Tibial nerve (tissue), 4 donors: ENCODE results near the gene NEDD4L. TPM values are rescaled to one million over a fixed set of nuclear protein-coding genes. Genes with fewer than 3 reads are reported as not detected.

Source experiments
- DNase-seq, 2 donors: peaks; one replicate each; pipeline ENCODE4 v3.0.0-alpha.2; 2019; ENCODE audit warnings: low spot score in 2 of 2
- H3K27ac ChIP-seq, 4 donors: fragments of 200-600 bp; sonication (generic) in 3 of 4; one replicate each; pipeline ENCODE4 v1.5.1; 2017 to 2019; ENCODE audit warnings: mild to moderate bottlenecking in 1 of 4
- H3K27me3 ChIP-seq, 2 donors: fragments of 200-600 bp; sonication (generic) in 1 of 2; one replicate each; pipeline versions ENCODE4 v1.5.1 to v1.6.0; 2017 to 2019
- H3K36me3 ChIP-seq, 3 donors: fragments of 200-600 bp; sonication (generic); one replicate each; pipeline ENCODE4 v1.5.1; 2018 to 2019
- H3K4me1 ChIP-seq, 4 donors: fragments of 200-600 bp; sonication (generic) in 3 of 4; one replicate each; pipeline ENCODE4 v1.5.1; 2017 to 2019
- H3K4me3 ChIP-seq, 4 donors: fragments of 200-600 bp; sonication (generic) in 3 of 4; one replicate each; pipeline ENCODE4 v1.5.1; 2017 to 2019; ENCODE audit warnings: mild to moderate bottlenecking in 1 of 4, moderate library complexity in 1 of 4
- H3K9me3 ChIP-seq, 4 donors: fragments of 200-600 bp; sonication (generic) in 3 of 4; one replicate each; pipeline ENCODE4 v1.5.1; 2017 to 2019
- CTCF ChIP-seq, 5 experiments: fragments of 200-600 bp in 3 of 5; fragments of 450-650 bp in 2 of 5; sonication (generic) in 3 of 5; IDR thresholded peaks; one replicate each; pipeline ENCODE4 v1.5.1; 2016 to 2019; ENCODE audit warnings: antibody characterized with exemption in 5 of 5, mild to moderate bottlenecking in 3 of 5, moderate library complexity in 2 of 5
- EP300 ChIP-seq, 2 donors: sonication (generic); formaldehyde crosslinking; IDR thresholded peaks; one replicate each; pipeline ENCODE4 v1.6.1; 2017; ENCODE audit warnings: antibody characterized with exemption in 2 of 2, mild to moderate bottlenecking in 1 of 2
- POLR2A ChIP-seq, 2 donors: fragments of 450-650 bp; IDR thresholded peaks; one replicate each; pipeline ENCODE4 v1.6.1; 2017; ENCODE audit warnings: antibody characterized with exemption in 2 of 2, mild to moderate bottlenecking in 2 of 2, moderate library complexity in 2 of 2
- WGBS, 2 donors: methylation state at CpG; one replicate each; pipeline ENCODE4 v1.1.5; 2018; 5-methylcytosine and 5-hydroxymethylcytosine counted together
- total RNA-seq, 4 donors: library from RNA; depleted of rRNA; stranded (reverse); fragments of >200 nt; gene quantifications; one replicate each; pipeline ENCODE4 v1.1.0, GENCODE V29; 2016

Gene NEDD4L
- total RNA-seq, 4 donors from 2014 or later: 15.3 to 59.9 (median 26.8) TPM

GRCh38 chr18:58208207-58208932, 164.3 kb downstream of the NEDD4L start:
- no peaks in the 10 kb centered on the region for H3K36me3 ChIP-seq
- DNase-seq: no peak
- no peaks in the 10 kb centered on the region for H3K27me3 ChIP-seq
- 46 to 55% methylated on average over 4 of the region's 4 CpGs for WGBS, 2 donors
- H3K4me3 ChIP-seq: no peak overlapping the region
- no peak overlapping the region for H3K27ac ChIP-seq
- TF ChIP-seq POLR2A (IDR thresholded peaks at IDR 0.05) (no peak), CTCF (IDR thresholded peaks at IDR 0.05) (no peak), EP300 (IDR thresholded peaks at IDR 0.05) (no peak)
- H3K9me3 ChIP-seq: no peaks in the 10 kb centered on the region
- H3K4me1 ChIP-seq: peaks cover 0 to 9% (median 0%) of the 10 kb centered on the region in 4 donors

GRCh38 chr18:58209326-58209725, 165.3 kb downstream of the NEDD4L start:
- WGBS, 2 donors: 70 to 74% methylated on average over 2 to 3 of the region's 3 CpGs
- Histone ChIP-seq H3K27me3 (no peaks in the 10 kb centered on the region), H3K9me3 (no peaks in the 10 kb centered on the region), H3K4me1 (peaks cover 0 to 18% (median 0%) of the 10 kb centered on the region in 4 donors), H3K4me3 (no peak overlapping the region), H3K36me3 (no peaks in the 10 kb centered on the region), H3K27ac (no peak overlapping the region)
- no peak for TF ChIP-seq EP300 (IDR thresholded peaks at IDR 0.05)
- no peak for TF ChIP-seq POLR2A (IDR thresholded peaks at IDR 0.05)
- TF ChIP-seq CTCF (IDR thresholded peaks at IDR 0.05): no peak
- DNase-seq: no peak

- Histone ChIP-seq H3K27ac (no peak overlapping the region), H3K27me3 (no peaks in the 10 kb centered on the region), H3K4me1 (peaks cover 0 to 18% (median 0%) of the 10 kb centered on the region in 4 donors), H3K4me3 (no peak overlapping the region), H3K36me3 (no peaks in the 10 kb centered on the region), H3K9me3 (no peaks in the 10 kb centered on the region)
- no peak for DNase-seq
- 83 to 86% methylated on average over 4 of the region's 4 CpGs for WGBS, 2 donors
- TF ChIP-seq EP300 (IDR thresholded peaks at IDR 0.05) (no peak), CTCF (IDR thresholded peaks at IDR 0.05) (no peak), POLR2A (IDR thresholded peaks at IDR 0.05) (no peak)
Measured at GRCh38 chr18:58211510-58211909, 167.5 kb downstream of the NEDD4L start.

- Histone ChIP-seq H3K36me3 (no peaks in the 10 kb centered on the region), H3K9me3 (no peaks in the 10 kb centered on the region), H3K27me3 (no peaks in the 10 kb centered on the region), H3K4me3 (no peak overlapping the region), H3K27ac (no peak overlapping the region), H3K4me1 (peaks cover 0 to 18% (median 0%) of the 10 kb centered on the region in 4 donors)
- whole genome bisulfite sequencing, 2 donors: 81 to 89% methylated on average over 8 of the region's 8 CpGs
- DNase-seq: no peak
- TF ChIP-seq EP300 (IDR thresholded peaks at IDR 0.05): no peak
- TF ChIP-seq POLR2A (IDR thresholded peaks at IDR 0.05): no peak
- no peak for TF ChIP-seq CTCF (IDR thresholded peaks at IDR 0.05)
Measured at GRCh38 chr18:58212274-58212673, 168.2 kb downstream of the NEDD4L start.

- Histone ChIP-seq H3K36me3 (no peaks in the 10 kb centered on the region), H3K27me3 (no peaks in the 10 kb centered on the region), H3K27ac (peak overlapping the region in 1 of 4 donors; percentile 1), H3K4me1 (peaks cover 0 to 24% (median 0%) of the 10 kb centered on the region in 4 donors), H3K9me3 (no peaks in the 10 kb centered on the region), H3K4me3 (no peak overlapping the region)
- TF ChIP-seq EP300 (IDR thresholded peaks at IDR 0.05) (no peak), CTCF (IDR thresholded peaks at IDR 0.05) (no peak), POLR2A (IDR thresholded peaks at IDR 0.05) (no peak)
- WGBS, 2 donors: 71 to 75% methylated on average over 2 of the region's 2 CpGs
- DNase-seq: no peak
Measured at GRCh38 chr18:58213440-58213839, 169.4 kb downstream of the NEDD4L start.
